Measurements from ENCODE around the gene RAD23A. TPM values are rescaled to one million over a fixed set of nuclear protein-coding genes. Genes with fewer than 3 reads are reported as not detected.

The RAD23A gene
- total and polyA plus RNA-seq, 7 donors = 58.7 to 133 (median 99.3) TPM

DNA sequence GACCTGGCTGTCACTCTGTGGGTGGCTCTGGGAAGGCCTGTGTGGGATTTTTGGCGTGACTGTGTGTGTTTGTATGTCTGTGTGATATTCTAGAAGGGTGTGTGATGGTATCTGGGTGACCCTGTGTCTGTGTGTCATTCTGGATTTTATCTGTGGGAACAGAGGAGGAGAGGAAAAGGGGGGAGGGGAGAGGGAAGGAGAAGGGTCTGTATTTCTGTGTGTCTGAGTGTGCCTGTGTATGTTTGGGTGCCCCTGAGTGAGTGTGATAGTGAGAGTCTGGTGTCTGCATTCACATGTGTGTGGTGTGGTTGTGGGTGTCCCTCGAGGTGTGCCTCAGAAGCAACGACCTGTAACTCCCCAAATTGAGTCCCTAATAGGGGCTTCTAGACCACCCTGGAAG is 41.5 kb downstream of the RAD23A start:
- no peak overlapping the region for H3K4me3 ChIP-seq
- H3K27ac ChIP-seq = no peak overlapping the region
- peaks cover 0 to 9% (median 7%) of the 10 kb centered on the region in 4 donors for H3K4me1 ChIP-seq
- no peaks in the 10 kb centered on the region for H3K9me3 ChIP-seq
- 81 to 84% methylated on average over 3 of the region's 3 CpGs for WGBS, 2 donors
- no peaks in the 10 kb centered on the region for H3K27me3 ChIP-seq
- TF ChIP-seq, protein P1, sequence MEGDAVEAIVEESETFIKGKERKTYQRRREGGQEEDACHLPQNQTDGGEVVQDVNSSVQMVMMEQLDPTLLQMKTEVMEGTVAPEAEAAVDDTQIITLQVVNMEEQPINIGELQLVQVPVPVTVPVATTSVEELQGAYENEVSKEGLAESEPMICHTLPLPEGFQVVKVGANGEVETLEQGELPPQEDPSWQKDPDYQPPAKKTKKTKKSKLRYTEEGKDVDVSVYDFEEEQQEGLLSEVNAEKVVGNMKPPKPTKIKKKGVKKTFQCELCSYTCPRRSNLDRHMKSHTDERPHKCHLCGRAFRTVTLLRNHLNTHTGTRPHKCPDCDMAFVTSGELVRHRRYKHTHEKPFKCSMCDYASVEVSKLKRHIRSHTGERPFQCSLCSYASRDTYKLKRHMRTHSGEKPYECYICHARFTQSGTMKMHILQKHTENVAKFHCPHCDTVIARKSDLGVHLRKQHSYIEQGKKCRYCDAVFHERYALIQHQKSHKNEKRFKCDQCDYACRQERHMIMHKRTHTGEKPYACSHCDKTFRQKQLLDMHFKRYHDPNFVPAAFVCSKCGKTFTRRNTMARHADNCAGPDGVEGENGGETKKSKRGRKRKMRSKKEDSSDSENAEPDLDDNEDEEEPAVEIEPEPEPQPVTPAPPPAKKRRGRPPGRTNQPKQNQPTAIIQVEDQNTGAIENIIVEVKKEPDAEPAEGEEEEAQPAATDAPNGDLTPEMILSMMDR (IDR thresholded peaks at IDR 0.05) = no peak
- TF ChIP-seq POLR2AphosphoS5 (IDR thresholded peaks at IDR 0.05) (no peak), POLR2A (IDR thresholded peaks at IDR 0.05) (no peak), EP300 (IDR thresholded peaks at IDR 0.05) (no peak)
- H3K36me3 ChIP-seq = no peaks in the 10 kb centered on the region
- intact Hi-C loops (cut with DNase I) = no loop called here
- DNase-seq = no peak

- intact Hi-C loops (cut with DNase I) = no loop called here
- no peak overlapping the region for H3K4me3 ChIP-seq
These were observed 42.1 kb downstream of the RAD23A start for GRCh38 chr19:12987781-12988180.

GRCh38 chr19:12990431-12990830 is 44.8 kb downstream of the RAD23A start:
- WGBS, 2 donors = 48 to 72% methylated on average over 22 of the region's 22 CpGs
- Histone ChIP-seq H3K36me3 (no peaks in the 10 kb centered on the region), H3K9me3 (no peaks in the 10 kb centered on the region), H3K4me3 (no peak overlapping the region), H3K27me3 (no peaks in the 10 kb centered on the region), H3K27ac (no peak overlapping the region), H3K4me1 (peaks cover 0 to 5% (median 5%) of the 10 kb centered on the region in 4 donors)
- DNase-seq = no peak
- intact Hi-C loops (cut with DNase I) = loop anchor here (10.0 kb wide), 1 partner anchor 164 kb away; the partner anchor contains the start of genes IER2 and STX10
- TF ChIP-seq POLR2A (IDR thresholded peaks at IDR 0.05) (no peak), EP300 (IDR thresholded peaks at IDR 0.05) (no peak), POLR2AphosphoS5 (IDR thresholded peaks at IDR 0.05) (no peak)
- TF ChIP-seq, protein P1 (IDR thresholded peaks at IDR 0.05) = no peak

More at GRCh38 chr19:12987781-12988180, 42.1 kb downstream of the RAD23A start:
- 58 to 72% methylated on average over 10 of the region's 10 CpGs for WGBS, 2 donors
- DNase-seq = no peak
- no peak for TF ChIP-seq POLR2A (IDR thresholded peaks at IDR 0.05)
- no peak for TF ChIP-seq EP300 (IDR thresholded peaks at IDR 0.05)
- TF ChIP-seq POLR2AphosphoS5 (IDR thresholded peaks at IDR 0.05) = no peak
- no peaks in the 10 kb centered on the region for H3K27me3 ChIP-seq
- no peaks in the 10 kb centered on the region for H3K36me3 ChIP-seq
- H3K27ac ChIP-seq = no peak overlapping the region
- H3K9me3 ChIP-seq = no peaks in the 10 kb centered on the region
- peaks cover 0 to 9% (median 7%) of the 10 kb centered on the region in 4 donors for H3K4me1 ChIP-seq

- TF ChIP-seq POLR2A (IDR thresholded peaks at IDR 0.05) (no peak), EP300 (IDR thresholded peaks at IDR 0.05) (no peak), POLR2AphosphoS5 (IDR thresholded peaks at IDR 0.05) (no peak)
- TF ChIP-seq, protein P1 (IDR thresholded peaks at IDR 0.05) = no peak
- WGBS, 2 donors = 68 to 74% methylated on average over 3 of the region's 3 CpGs
- no peaks in the 10 kb centered on the region for H3K9me3 ChIP-seq
These were observed 45.2 kb downstream of the RAD23A start for GRCh38 chr19:12990853-12991252.

GRCh38 chr19:12991296-12991695 is 45.6 kb downstream of the RAD23A start:
- Histone ChIP-seq H3K9me3 (no peaks in the 10 kb centered on the region), H3K27me3 (no peaks in the 10 kb centered on the region), H3K4me1 (peaks cover 0 to 5% (median 5%) of the 10 kb centered on the region in 4 donors), H3K27ac (no peak overlapping the region), H3K4me3 (no peak overlapping the region), H3K36me3 (no peaks in the 10 kb centered on the region)
- TF ChIP-seq POLR2AphosphoS5 (IDR thresholded peaks at IDR 0.05) (no peak), EP300 (IDR thresholded peaks at IDR 0.05) (no peak)
- TF ChIP-seq, protein P1 (IDR thresholded peaks at IDR 0.05) = no peak
- 78 to 91% methylated on average over 5 of the region's 5 CpGs for WGBS, 2 donors
- DNase-seq = no peak
- intact Hi-C loops (cut with DNase I) = loop anchor here (10.0 kb wide), 1 partner anchor 164 kb away; the partner anchor contains the start of genes IER2 and STX10

More at GRCh38 chr19:12990853-12991252, 45.2 kb downstream of the RAD23A start:
- no peaks in the 10 kb centered on the region for H3K36me3 ChIP-seq
- no peak overlapping the region for H3K27ac ChIP-seq
- H3K27me3 ChIP-seq = no peaks in the 10 kb centered on the region
- intact Hi-C loops (cut with DNase I) = loop anchor here (10.0 kb wide), 1 partner anchor 164 kb away; the partner anchor contains the start of genes IER2 and STX10
- DNase-seq = no peak
- no peak overlapping the region for H3K4me3 ChIP-seq
- H3K4me1 ChIP-seq = peaks cover 0 to 5% (median 5%) of the 10 kb centered on the region in 4 donors
